ENCODE data around the gene NHSL1. TPM values are rescaled to one million over a fixed set of nuclear protein-coding genes. Genes with fewer than 3 reads are reported as not detected.

NHSL1 gene
- polyA plus RNA-seq, 3 donors, result 0.06 to 2.8 (median 0.51) TPM

GRCh38 chr6:138529478-138529877 lies 30.2 kb upstream of the NHSL1 start:
- intact Hi-C loops (cut with micrococcal nuclease), result no loop called here
- 90% methylated on average over 2 of the region's 3 CpGs for WGBS (ENCODE audit: insufficient coverage)
- no peak overlapping the region for H3K27ac Mint-ChIP-seq

GRCh38 chr6:138528956-138529355 lies 29.7 kb upstream of the NHSL1 start:
- no peak overlapping the region for H3K4me3 Mint-ChIP-seq
- peaks cover 0 to 2% (median 2%) of the 10 kb centered on the region in 3 donors for H3K27me3 Mint-ChIP-seq (ENCODE audit: low read depth in 3 of 3)
- Histone ChIP-seq H3K9ac (ENCODE audit: insufficient read depth, low read length, poor library complexity, severe bottlenecking) (no peak overlapping the region), H3K79me2 (ENCODE audit: insufficient read depth, low read length) (no peaks in the 10 kb centered on the region), H4K20me1 (ENCODE audit: insufficient read depth, low read length) (no peaks in the 10 kb centered on the region), H3K27ac (ENCODE audit: low read depth in 1 of 2, low read length in 2 of 2) (no peak overlapping the region), H3K36me3 (replicated peaks in 1 of 2; ENCODE audit: control insufficient read depth in 1 of 2, insufficient read depth in 2 of 2, low read length in 2 of 2) (no peaks in the 10 kb centered on the region), H2AFZ (ENCODE audit: insufficient read depth, low read depth, low read length, poor library complexity, severe bottlenecking) (no peak overlapping the region), H3K4me2 (replicated peaks; ENCODE audit: extremely low read depth, low read length, poor library complexity, severe bottlenecking) (no peak overlapping the region), H3K4me1 (ENCODE audit: control insufficient read depth in 1 of 2, insufficient read depth in 2 of 2, low read length in 2 of 2) (no peaks in the 10 kb centered on the region), H3K4me3 (replicated peaks in 1 of 3; ENCODE audit: low read depth in 2 of 3, low read length in 3 of 3) (no peak overlapping the region), H3K9me3 (replicated peaks in 1 of 2; ENCODE audit: control insufficient read depth in 1 of 2, insufficient read depth in 1 of 2, low read length in 2 of 2) (no peaks in the 10 kb centered on the region), H3K27me3 (ENCODE audit: control insufficient read depth in 2 of 2, insufficient read depth in 2 of 2, low read length in 2 of 2) (no peaks in the 10 kb centered on the region)
- peaks cover 0 to 2% (median 0%) of the 10 kb centered on the region in 7 donors for H3K9me3 Mint-ChIP-seq
- intact Hi-C loops (cut with micrococcal nuclease), result no loop called here
- no peak for DNase-seq
- 80% methylated on average over 1 of the region's 2 CpGs for WGBS (ENCODE audit: insufficient coverage)
- no peaks in the 10 kb centered on the region for H3K36me3 Mint-ChIP-seq
- H3K4me1 Mint-ChIP-seq, result no peaks in the 10 kb centered on the region
- TF ChIP-seq CTCF (IDR thresholded peaks at IDR 0.05), result no peak
- H3K27ac Mint-ChIP-seq, result no peak overlapping the region

More at GRCh38 chr6:138529478-138529877, 30.2 kb upstream of the NHSL1 start:
- DNase-seq, result no peak
- Histone ChIP-seq H3K36me3 (replicated peaks in 1 of 2; ENCODE audit: control insufficient read depth in 1 of 2, insufficient read depth in 2 of 2, low read length in 2 of 2) (no peaks in the 10 kb centered on the region), H3K4me3 (replicated peaks in 1 of 3; ENCODE audit: low read depth in 2 of 3, low read length in 3 of 3) (no peak overlapping the region), H3K27me3 (ENCODE audit: control insufficient read depth in 2 of 2, insufficient read depth in 2 of 2, low read length in 2 of 2) (no peaks in the 10 kb centered on the region), H3K4me2 (replicated peaks; ENCODE audit: extremely low read depth, low read length, poor library complexity, severe bottlenecking) (no peak overlapping the region), H4K20me1 (ENCODE audit: insufficient read depth, low read length) (no peaks in the 10 kb centered on the region), H3K9me3 (replicated peaks in 1 of 2; ENCODE audit: control insufficient read depth in 1 of 2, insufficient read depth in 1 of 2, low read length in 2 of 2) (no peaks in the 10 kb centered on the region), H3K27ac (ENCODE audit: low read depth in 1 of 2, low read length in 2 of 2) (no peak overlapping the region), H3K9ac (ENCODE audit: insufficient read depth, low read length, poor library complexity, severe bottlenecking) (no peak overlapping the region), H3K79me2 (ENCODE audit: insufficient read depth, low read length) (no peaks in the 10 kb centered on the region), H3K4me1 (ENCODE audit: control insufficient read depth in 1 of 2, insufficient read depth in 2 of 2, low read length in 2 of 2) (no peaks in the 10 kb centered on the region), H2AFZ (ENCODE audit: insufficient read depth, low read depth, low read length, poor library complexity, severe bottlenecking) (no peak overlapping the region)
- H3K9me3 Mint-ChIP-seq, result peaks cover 0 to 2% (median 0%) of the 10 kb centered on the region in 7 donors
- no peaks in the 10 kb centered on the region for H3K36me3 Mint-ChIP-seq
- no peaks in the 10 kb centered on the region for H3K4me1 Mint-ChIP-seq
- peaks cover 0 to 2% (median 2%) of the 10 kb centered on the region in 3 donors for H3K27me3 Mint-ChIP-seq (ENCODE audit: low read depth in 3 of 3)
- no peak overlapping the region for H3K4me3 Mint-ChIP-seq
- TF ChIP-seq CTCF (IDR thresholded peaks at IDR 0.05), result no peak
